Gastroesophageal sphincter (tissue), 4 donors: ENCODE results near the gene MSX1. TPM values are rescaled to one million over a fixed set of nuclear protein-coding genes. Genes with fewer than 3 reads are reported as not detected.

Experiments used
- ATAC-seq: fragments of 150-250 bp; one replicate; pipeline ENCODE4 v1.9.1; 2016; ENCODE audit warnings: mild to moderate bottlenecking, moderate library complexity
- H3K27ac ChIP-seq, 4 donors: fragments of 200-600 bp; sonication (generic) in 3 of 4; 1 replicate in 3 of 4; 2 replicates in 1 of 4; pipeline ENCODE4 v1.5.1; 2016 to 2019
- H3K27me3 ChIP-seq: fragments of 200-600 bp; sonication (generic); one replicate; pipeline ENCODE4 v1.5.1; 2019
- H3K36me3 ChIP-seq, 2 donors: fragments of 200-600 bp; sonication (generic); one replicate each; pipeline ENCODE4 v1.5.1; 2019; ENCODE audit warnings: control low read depth in 1 of 2
- H3K4me1 ChIP-seq, 3 donors: fragments of 200-600 bp; sonication (generic); 1 replicate in 2 of 3; 2 replicates in 1 of 3; pipeline ENCODE4 v1.5.1; 2016 to 2019; ENCODE audit warnings: control low read depth in 2 of 3
- H3K4me3 ChIP-seq, 2 donors: fragments of 200-600 bp; sonication (generic); one replicate each; pipeline ENCODE4 v1.5.1; 2019; ENCODE audit warnings: mild to moderate bottlenecking in 1 of 2, moderate library complexity in 1 of 2
- H3K9me3 ChIP-seq, 3 donors: fragments of 200-600 bp; sonication (generic); one replicate each; pipeline ENCODE4 v1.5.1; 2017 to 2019; ENCODE audit warnings: control low read depth in 2 of 3
- CTCF ChIP-seq, 4 experiments: fragments of 200-600 bp in 2 of 4; fragments of 450-650 bp in 2 of 4; sonication (generic) in 1 of 4; IDR thresholded peaks; one replicate each; pipeline ENCODE4 v1.5.1; 2017 to 2019; ENCODE audit warnings: antibody characterized with exemption in 4 of 4, mild to moderate bottlenecking in 2 of 4, moderate library complexity in 2 of 4
- EP300 ChIP-seq: sonication (generic); formaldehyde crosslinking; IDR thresholded peaks from one replicate; pipeline ENCODE4 v1.6.1; 2017; ENCODE audit warnings: antibody characterized with exemption, mild to moderate bottlenecking
- POLR2A ChIP-seq, 2 donors: fragments of 450-650 bp; IDR thresholded peaks; one replicate each; pipeline ENCODE4 v1.6.1; 2017; ENCODE audit warnings: antibody characterized with exemption in 2 of 2, mild to moderate bottlenecking in 2 of 2, moderate library complexity in 1 of 2
- POLR2AphosphoS5 ChIP-seq: sonication (generic); formaldehyde crosslinking; IDR thresholded peaks from one replicate; pipeline ENCODE4 v1.6.1; 2017; ENCODE audit warnings: antibody characterized with exemption
- WGBS, 2 donors: methylation state at CpG; one replicate each; pipeline ENCODE4 v1.1.5; 2018; ENCODE audit warnings: low coverage in 1 of 2; 5-methylcytosine and 5-hydroxymethylcytosine counted together
- total RNA-seq, 4 donors: library from RNA; depleted of rRNA; stranded (reverse); fragments of >200 nt; gene quantifications; one replicate each; pipeline ENCODE4 v1.1.0, GENCODE V29; 2016

Gene MSX1
- total RNA-seq, 4 donors from 2014 or later = 2.0 to 5.3 (median 2.4) TPM

GRCh38 chr4:4843635-4844291 is 15.7 kb upstream of the MSX1 start:
- no peak overlapping the region for H3K27ac ChIP-seq
- H3K4me1 ChIP-seq = no peaks in the 10 kb centered on the region
- 22% methylated on average over 12 of the region's 16 CpGs; no CpG with 5 or more reads in 1 of the 2 donors for WGBS, 2 donors
- peaks cover 83% of the 10 kb centered on the region for H3K27me3 ChIP-seq
- no peak overlapping the region for H3K4me3 ChIP-seq
- no peak for TF ChIP-seq POLR2A (IDR thresholded peaks at IDR 0.05)
- no peak for TF ChIP-seq POLR2AphosphoS5
- no peak for TF ChIP-seq EP300
- TF ChIP-seq CTCF (IDR thresholded peaks at IDR 0.05) = no peak
- ATAC-seq = no peak
- no peaks in the 10 kb centered on the region for H3K9me3 ChIP-seq
- no peaks in the 10 kb centered on the region for H3K36me3 ChIP-seq

- TF ChIP-seq EP300 (no peak), POLR2AphosphoS5 (no peak), POLR2A (IDR thresholded peaks at IDR 0.05) (no peak), CTCF (IDR thresholded peaks at IDR 0.05) (no peak)
- no peak for ATAC-seq
- Histone ChIP-seq H3K36me3 (no peaks in the 10 kb centered on the region), H3K9me3 (no peaks in the 10 kb centered on the region), H3K27me3 (peaks cover 95% of the 10 kb centered on the region), H3K27ac (no peak overlapping the region), H3K4me1 (no peaks in the 10 kb centered on the region), H3K4me3 (no peak overlapping the region)
- 95 to 100% methylated on average over 4 of the region's 13 CpGs for WGBS, 2 donors
Observed at GRCh38 chr4:4845027-4845426, 14.4 kb upstream of the MSX1 start.

- H3K4me3 ChIP-seq = no peak overlapping the region
- H3K9me3 ChIP-seq = no peaks in the 10 kb centered on the region
- no peak for ATAC-seq
- no peaks in the 10 kb centered on the region for H3K36me3 ChIP-seq
- TF ChIP-seq EP300 (no peak), CTCF (IDR thresholded peaks at IDR 0.05) (no peak), POLR2AphosphoS5 (no peak), POLR2A (IDR thresholded peaks at IDR 0.05) (no peak)
- H3K27ac ChIP-seq = no peak overlapping the region
- 40 to 74% methylated on average over 3 of the region's 7 CpGs for WGBS, 2 donors
- H3K27me3 ChIP-seq = peaks cover 97% of the 10 kb centered on the region
- no peaks in the 10 kb centered on the region for H3K4me1 ChIP-seq
Observed at GRCh38 chr4:4847011-4847410, 12.5 kb upstream of the MSX1 start.

GRCh38 chr4:4848540-4848939 is 10.9 kb upstream of the MSX1 start:
- Histone ChIP-seq H3K36me3 (no peaks in the 10 kb centered on the region), H3K27me3 (peaks cover 99% of the 10 kb centered on the region), H3K9me3 (no peaks in the 10 kb centered on the region), H3K4me1 (peaks cover 0 to 15% (median 12%) of the 10 kb centered on the region in 3 donors), H3K4me3 (no peak overlapping the region), H3K27ac (no peak overlapping the region)
- TF ChIP-seq POLR2A (IDR thresholded peaks at IDR 0.05) (no peak), EP300 (no peak), CTCF (IDR thresholded peaks at IDR 0.05) (no peak), POLR2AphosphoS5 (no peak)
- WGBS, 2 donors = 76 to 100% methylated on average over 1 to 5 of the region's 8 CpGs
- no peak for ATAC-seq

GRCh38 chr4:4849106-4849505 is 10.4 kb upstream of the MSX1 start:
- no peak for ATAC-seq
- H3K4me1 ChIP-seq = peaks cover 0 to 19% (median 13%) of the 10 kb centered on the region in 3 donors
- no peak overlapping the region for H3K4me3 ChIP-seq
- no peaks in the 10 kb centered on the region for H3K9me3 ChIP-seq
- H3K36me3 ChIP-seq = no peaks in the 10 kb centered on the region
- 33% methylated on average over 3 of the region's 3 CpGs; no CpG with 5 or more reads in 1 of the 2 donors for WGBS, 2 donors
- no peak overlapping the region for H3K27ac ChIP-seq
- TF ChIP-seq EP300 (no peak), POLR2AphosphoS5 (no peak), POLR2A (IDR thresholded peaks at IDR 0.05) (no peak), CTCF (IDR thresholded peaks at IDR 0.05) (no peak)
- peaks cover 99% of the 10 kb centered on the region for H3K27me3 ChIP-seq
